GM11168 (cell line): Measurements from ENCODE around the gene FLNB.
"Not testable (repeated sequence)": the region's sequence is repeated elsewhere in the genome, so short reads cannot be mapped to it uniquely, and the experiment has no call there.

Experiments
- in situ Hi-C: fragments of 300-500 bp; cut with MboI; formaldehyde crosslinking; loops from one replicate; pipeline ENCODE4 v1.12.0; 2022; ENCODE audit warnings: low sequenced_read_pairs; ENCODE audit not compliant: unreplicated experiment

Gene FLNB

DNA sequence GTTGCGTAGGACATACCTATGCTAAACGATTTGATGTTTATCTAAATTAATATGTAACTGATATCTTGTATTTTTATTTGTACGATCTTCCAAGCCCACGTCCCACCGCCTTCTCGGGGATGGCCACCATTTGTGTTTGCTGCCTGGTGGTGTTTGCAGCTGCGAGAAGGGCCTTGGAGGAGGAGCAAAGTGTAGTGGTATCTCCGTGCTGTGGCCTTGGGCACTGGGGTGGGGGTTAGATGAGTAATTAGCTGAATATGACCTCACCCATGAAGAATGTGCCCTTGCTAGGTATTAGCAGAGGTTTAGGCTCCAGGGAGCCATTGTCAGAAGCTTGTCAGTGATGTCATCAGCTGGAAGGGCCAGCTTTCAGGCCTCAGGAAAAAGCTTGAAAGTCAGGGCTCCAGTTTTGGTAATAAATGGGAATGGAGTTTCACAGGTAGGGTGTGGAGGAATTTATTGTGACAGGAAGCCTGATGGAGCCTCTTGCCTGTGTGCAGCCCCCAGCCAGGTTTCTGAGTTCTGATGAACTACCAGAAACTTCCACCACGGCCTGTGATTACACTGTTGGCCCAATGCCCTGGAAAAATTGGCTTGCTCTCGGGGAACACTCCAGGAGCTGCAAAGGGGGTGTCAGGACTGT lies 41.0 kb downstream of the FLNB start:
- in situ Hi-C loops = no loop called here

DNA sequence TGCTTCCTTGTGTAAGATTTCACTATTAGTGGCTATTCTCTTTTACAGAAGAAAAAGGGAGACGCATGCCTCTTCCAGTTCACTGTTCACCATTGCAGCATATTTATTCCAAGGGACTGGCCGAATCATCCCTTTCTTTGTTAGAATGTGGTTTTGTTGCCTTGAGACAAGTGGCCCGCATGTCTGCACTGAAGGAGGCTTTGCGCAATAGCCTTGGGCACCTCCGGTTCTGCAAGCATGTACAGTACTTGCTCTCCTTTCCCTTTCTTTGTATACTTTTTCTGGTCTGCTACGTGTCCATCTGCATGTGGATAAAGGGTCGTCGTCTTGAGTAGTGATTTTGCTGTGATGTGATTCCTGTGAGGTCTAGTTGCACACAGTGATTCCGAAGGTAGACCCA lies 43.0 kb downstream of the FLNB start:
- in situ Hi-C loops = no loop called here

DNA sequence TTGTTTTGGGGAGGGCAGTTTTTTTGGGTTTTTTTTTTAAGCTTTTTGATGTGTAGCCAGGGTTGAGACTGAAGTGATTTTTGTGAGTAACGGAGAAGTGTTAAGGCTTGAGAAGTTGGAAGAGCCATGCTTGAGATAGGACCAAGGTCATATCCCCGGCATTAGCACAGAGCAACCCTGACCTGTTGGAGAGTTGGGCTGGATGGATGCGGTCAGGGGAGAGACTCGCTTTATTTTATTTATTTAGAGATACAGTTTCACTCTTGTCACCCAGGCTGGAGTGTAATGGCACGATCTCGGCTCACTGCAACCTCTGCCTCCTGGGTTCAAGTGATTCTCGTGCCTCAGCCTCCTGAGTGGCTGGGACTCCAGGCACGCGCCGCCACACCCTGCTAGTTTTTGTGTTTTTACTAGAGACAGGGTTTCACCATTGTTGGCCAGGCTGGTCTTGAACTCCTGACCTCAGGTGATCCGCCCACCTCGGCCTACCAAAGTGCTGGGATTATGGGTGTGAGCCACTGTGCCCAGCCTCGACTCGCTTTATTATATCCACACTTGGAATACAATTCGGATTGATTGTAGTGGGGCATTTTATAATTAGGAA lies 43.5 kb downstream of the FLNB start:
- in situ Hi-C loops = not testable (repeated sequence)

DNA sequence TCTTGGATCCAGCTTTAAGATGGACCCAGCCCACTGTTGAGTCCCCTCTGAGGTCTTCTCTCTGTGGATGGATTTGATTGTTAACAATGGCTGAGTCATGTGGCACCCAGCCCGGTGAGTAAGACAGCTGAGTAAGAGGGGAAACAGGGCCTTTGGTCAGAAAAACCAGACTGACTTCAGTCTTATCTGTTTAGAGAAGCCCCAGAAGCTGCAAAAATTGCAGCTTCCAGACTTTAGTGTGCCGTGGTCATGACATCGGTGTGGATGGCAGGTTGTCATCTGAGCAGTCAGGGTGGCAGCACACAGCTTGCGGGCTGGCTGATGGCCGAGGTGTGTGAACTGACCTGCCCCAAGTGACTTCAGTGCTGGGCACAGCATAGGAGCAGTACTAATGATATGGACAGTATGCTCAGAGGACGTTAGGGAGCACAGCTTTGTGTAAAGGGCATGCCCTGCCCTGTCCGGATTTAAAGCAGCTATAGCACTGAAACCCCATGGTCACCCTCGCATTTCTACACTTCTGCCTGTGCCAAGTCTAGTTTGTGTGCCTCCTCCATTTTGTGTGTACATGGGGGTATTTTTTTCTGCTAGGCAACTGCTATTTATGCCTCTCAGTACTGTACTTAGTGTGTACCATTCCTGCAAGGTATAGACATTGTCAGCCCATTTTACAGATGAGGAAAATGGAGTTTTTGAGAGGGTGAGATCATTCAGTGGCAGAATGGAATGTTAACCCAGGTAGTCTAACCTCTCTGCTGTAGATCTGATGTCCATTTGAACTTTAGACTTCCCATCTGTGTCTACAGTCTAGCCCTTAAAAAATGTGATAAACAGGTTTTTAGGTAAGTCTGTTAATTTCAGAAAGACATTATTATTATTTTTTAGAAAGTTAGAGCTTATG lies 44.4 kb downstream of the FLNB start:
- in situ Hi-C loops = no loop called here

DNA sequence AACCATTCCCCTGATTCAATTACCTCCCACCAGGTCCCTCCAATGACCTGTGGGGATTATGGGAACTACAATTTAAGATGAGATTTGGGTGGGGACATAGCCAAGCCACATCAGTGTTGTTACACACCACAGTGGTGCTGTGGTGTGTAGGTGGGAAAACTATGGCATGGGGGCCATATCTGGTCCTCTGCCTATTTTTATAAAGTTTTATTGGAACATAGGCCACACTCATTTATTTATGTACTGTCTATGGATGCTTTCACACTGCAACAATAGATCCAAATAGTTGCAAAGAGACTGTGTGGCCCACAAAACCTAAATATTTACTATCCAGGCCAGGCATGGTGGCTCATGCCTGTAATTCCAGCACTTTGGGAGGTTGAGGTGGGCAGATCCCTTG lies 46.4 kb downstream of the FLNB start:
- in situ Hi-C loops = no loop called here

DNA sequence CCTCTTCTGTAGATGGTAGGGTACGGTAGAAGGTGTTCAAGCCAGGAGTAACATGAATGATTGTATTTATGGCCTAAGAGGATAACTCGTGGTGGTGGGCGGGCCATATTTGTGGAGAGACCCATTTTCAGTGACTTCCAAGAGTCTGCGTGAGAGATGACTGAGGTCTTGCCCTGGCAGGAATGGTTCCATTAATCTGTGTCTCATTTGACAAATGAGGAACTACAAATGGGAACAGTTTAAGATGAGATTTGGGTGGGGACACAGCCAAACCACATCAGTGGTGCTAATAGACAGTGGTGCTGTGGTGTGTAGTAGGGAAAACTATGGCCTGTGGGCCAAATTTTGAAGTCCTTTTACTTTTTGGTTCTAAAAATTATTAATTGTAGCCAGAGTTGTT lies 47.1 kb downstream of the FLNB start:
- in situ Hi-C loops = no loop called here

DNA sequence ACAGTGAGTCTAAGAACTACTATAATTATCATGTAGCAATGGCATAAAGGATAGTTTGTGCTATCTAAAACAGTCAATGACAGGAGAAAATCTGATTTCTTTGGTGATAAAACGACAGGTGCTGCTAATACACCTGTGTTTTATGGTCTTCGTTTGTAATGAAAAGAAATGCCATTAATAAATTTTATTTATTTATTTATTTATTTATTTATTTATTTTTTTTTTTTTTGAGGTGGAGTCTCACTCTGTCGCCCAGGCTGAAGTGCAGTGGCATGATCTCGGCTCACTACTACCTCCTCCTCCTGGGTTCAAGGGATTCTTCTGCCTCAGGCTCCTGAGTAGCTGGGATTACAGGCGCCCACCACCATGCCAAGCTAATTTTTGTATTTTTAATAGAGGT lies 47.7 kb downstream of the FLNB start:
- in situ Hi-C loops = not testable (repeated sequence)

DNA sequence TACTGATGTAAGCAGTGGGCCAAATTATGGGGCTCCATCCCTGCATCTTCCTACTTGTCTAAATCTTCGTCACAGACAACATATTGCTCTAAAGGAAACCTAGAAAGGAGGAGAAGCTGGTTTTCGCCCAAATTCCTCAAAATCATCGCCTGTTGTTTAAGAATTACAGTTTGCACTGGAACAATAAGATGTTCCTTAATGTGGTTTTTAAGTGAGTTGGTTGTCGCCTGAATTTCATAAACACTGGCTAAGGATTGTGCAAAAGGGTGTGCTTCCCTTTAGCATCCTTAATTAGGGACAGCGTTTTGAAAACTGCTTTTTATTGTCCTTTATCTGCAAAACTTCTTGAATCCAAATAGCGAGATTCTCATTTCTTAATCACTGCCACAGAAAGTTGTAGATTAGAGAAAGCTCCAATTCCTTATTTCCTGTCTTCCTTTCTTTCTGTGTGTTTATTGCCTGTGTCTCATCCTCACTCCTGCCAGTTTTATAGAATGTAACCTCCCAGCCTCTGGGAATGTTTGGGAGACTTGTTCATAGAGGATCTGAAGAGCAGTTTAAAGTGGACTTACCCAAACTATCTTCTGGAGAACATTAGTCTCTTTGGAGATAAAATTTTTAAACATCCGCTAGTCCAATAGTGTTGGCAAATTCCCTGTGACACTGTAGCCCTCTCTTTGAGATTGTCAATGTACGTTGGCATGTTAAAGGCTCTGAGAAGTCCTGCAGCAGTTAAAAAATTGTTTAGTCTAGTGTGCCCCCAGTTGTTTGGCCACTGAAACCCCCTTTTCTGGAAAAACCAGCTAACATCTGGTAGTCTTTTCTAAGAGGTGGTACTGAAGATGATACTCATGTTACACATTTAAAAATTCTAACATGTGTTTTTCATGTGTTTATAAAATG lies 50.4 kb downstream of the FLNB start:
- in situ Hi-C loops = no loop called here

DNA sequence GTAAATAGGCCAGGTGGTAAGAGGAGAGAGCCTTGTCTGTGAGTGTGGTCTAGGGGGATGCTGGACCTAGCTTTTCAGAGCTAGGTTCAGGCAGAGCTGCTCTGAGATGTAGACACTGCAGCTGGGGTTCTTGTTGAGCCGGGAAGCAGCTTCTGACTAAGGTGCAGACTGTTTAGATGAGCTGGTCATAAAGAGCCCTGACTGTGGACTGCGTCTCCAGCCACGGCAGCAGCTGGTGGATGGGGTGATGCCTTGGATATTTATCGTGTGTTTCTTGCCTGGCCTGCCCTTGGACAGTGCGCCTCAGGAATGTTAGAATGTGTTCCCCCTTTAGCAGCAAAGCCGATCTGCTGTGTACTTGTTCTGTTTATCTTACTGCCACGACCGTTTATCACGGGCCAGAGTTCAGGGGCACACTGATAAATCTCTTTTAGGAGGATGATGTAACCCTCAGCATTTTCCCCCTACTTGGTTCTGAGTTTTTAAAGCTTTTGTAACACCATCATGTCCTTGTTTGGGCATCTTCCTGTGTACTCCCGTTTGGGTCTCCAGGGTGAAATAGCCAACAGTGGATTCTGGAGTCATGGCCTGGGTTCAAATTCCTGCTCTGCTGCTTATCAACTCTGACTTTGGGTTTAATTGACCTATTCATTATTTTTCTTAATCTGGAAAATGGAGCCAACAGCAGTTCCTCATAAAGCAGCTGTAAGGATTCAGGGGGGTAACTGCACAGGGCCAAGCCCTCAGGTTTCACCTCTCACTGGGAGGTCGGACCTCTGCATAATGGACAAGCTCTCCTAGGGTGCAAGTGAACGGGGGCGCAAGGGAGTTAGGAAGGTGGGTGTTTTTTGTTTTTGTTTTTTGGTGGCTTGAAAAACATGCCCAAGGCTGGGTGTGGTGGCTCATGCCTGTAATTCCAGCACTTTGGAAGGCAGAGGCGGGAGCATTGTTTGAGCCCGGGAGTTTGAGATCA lies 51.4 kb downstream of the FLNB start:
- in situ Hi-C loops = no loop called here

DNA sequence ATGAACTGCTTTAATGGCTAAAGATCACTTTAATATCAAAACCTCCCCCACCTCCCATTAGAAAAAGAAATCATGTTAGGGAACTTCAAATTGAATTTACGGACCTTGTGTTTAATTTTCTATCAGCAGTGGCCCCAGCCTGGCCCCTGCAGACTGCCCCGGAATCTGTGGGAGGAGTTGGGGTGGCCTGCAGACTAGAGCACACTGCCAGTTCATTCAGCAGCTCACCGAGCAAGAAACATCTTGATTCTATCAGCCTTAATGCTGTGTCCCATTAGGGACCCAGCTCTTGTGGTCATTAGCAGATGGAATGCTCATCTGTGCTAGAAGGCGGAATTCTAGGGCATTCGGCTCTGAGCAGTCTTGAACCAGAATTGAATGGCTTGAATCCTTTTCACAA lies 54.2 kb downstream of the FLNB start:
- in situ Hi-C loops = no loop called here

DNA sequence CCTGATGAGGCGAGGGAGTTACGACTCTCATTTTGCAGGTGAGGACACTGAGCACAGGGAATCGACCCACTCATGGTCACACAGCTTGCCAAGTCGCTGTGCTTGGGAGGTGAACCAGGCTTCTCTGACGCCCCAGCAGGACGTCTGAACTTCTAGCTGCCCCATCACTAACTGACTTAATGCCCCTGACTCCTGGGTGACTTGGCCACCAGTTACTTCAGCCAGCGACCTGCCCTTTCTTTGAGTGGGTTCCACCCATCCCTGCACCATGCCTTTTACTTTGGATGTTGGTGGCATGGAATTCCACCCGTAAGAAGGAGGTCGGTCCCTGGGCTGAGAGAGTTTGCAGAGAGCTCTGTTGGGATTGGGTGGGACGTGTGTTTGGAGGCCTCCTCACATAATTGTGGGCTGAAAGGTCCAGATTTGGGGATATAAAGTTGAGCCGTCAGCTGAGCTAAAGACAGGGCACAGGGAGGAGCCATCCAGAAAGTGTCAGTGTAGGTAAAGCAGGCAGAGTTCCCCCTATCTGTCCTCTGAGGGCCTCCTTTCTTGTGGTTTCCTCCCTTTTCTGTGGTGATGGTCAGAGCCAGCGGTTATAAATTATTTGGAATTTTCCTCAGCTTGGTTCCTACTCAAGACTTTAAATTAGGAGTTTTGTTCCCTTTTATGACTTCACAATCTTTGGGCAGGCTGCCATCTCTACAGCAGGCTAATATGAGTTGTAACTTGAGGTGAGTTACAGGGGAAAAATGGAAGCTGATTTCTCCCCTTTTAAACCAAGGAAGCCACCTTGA lies 55.0 kb downstream of the FLNB start:
- in situ Hi-C loops = no loop called here

DNA sequence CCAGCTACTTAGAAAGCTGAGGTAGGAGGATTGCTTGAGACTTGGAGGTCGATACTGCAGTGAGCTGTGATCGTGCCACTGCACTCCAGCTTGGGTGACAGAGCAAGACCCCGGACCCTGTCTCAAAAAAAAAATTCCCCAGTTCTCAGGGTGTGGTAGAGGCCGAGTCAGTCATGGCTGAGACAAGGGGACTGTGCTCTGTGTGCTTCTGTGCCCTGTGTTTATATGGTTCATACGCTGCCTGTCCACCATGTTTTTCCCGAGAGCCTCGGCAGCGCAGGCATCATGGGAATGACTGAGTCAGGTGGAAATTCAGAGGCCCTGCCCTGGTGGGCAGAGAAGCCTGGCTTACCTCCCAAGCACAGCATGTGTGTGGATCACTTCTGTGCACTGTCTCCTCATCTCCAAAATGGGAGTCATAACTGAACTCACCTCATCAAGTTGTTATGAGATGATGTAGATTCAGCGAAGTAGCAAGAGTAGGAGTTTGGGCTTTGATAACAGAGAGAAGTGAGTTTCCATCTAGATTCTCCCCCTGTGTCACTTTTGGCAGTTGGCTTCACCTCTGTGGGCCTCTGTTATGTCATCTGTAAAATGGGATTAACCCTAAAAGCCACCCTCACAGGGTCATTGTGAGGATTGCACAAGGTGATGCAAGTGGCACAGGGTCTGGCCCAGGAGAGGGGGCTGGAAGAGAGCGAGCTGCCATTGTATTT lies 56.9 kb downstream of the FLNB start:
- in situ Hi-C loops = no loop called here

DNA sequence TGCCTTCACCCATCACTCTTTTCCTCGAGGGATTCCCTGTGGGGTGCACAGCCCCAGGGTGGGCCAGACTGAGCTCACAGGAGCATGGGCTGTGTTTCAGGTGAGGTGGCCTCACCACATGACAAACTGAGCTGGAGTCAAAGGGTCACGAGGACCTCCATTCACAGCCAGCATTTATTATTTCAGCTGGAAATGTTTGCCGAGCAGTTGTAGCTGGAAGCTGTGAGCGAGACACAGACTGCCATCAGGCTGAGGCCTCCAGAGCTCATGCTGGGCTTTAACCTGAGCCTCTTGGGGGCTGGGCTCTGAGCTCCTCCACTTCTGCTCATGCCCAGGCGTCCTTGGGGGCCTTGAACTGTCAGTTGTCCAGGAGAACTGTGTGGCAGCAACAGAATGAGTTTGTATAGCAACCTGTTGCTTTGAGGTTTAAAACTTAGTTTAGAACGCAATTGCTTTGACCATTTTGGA lies 57.5 kb downstream of the FLNB start:
- in situ Hi-C loops = no loop called here

DNA sequence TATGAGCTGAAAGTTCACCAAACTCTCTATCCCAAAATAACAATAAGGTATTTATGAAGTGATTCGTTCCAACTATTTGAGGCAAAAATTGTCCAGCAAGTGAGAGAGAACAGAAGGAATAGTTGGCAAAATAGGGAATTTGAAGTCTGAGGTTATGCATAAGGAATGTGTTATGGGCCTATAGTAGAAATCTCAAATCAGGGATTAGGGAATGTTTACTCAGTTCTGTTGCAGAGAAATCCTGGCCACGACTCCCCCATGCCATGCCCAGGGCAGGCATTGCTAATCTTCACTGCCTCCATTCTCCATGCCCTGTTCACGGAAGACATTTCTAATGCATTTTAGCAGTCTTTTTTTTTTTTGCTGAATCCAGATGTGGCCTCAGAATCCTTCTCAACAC lies 58.6 kb downstream of the FLNB start:
- in situ Hi-C loops = no loop called here

DNA sequence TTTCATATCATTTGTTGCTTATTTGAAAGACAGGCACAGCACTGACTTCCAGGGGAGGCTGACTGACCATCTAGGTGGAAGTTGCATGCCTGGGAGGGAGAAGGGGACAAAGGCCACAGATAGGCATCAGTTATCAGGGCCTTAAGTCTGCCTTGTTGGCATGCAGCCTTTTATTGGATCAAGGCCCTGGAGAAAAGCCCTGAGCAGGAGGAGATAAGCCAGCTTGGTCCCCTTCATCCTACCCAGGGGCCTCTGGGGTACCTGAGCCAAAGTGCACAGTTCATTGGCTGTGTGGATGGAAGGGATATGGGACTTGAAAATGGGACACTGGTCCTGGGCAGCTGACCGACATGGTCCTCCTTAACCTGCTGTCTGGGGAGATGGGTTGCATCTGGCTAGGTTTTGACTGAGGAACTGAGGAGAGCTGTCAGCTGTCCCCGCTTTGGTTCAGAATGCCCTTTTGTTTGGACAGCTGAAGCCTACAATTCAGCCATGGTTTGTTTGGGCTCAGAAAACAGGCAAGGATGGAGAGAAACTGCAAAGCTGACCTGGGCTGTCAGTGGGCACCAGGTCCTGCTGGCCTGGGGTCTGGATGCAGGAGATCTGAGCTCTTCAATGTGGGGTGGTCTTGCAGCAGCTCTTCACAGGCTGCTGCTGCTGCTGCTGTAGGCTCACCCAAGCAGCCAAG lies 60.0 kb downstream of the FLNB start:
- in situ Hi-C loops = no loop called here

DNA sequence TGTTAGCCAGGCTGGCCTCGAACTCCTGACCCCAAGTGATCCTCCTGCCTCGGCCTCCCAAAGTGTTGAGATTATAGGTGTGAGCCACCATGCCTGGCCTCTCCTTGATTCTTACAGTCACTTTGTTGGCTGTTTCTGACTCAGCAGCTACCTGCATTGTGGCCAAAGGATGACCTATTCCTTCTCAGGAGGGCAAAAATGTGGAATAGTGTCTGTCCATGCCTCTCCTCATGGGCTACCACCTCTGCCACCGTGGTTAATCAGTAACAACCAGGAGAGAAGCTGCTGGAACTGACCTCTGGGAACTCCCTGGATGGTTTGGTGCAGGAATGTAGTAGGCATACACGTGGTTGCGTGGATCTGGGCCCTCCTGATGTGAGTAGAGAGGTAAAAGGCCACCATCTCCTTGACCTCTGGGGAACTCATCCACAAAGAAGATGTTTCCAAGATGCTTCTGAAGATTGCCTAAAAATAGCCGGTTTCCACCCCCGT lies 63.3 kb downstream of the FLNB start:
- in situ Hi-C loops = no loop called here
